OCI-LY1 (cell line): ENCODE measurements around the gene NPLOC4.
A peak's percentile ranks its signal among the peaks of the same experiment; 100 is the strongest.

ENCODE experiments used
- H2AFZ ChIP-seq: fragments of 200-600 bp; sonication (generic), shearing (Covaris generic); 2 replicates; pipeline ENCODE4 v1.6.0; 2014; ENCODE audit warnings: antibody characterized with exemption, mild to moderate bottlenecking, low read length
- H3F3A ChIP-seq: fragments of 200-600 bp; sonication (generic), shearing (Covaris generic); 2 replicates; pipeline ENCODE4 v1.6.0; 2014; ENCODE audit warnings: mild to moderate bottlenecking, antibody characterized with exemption, low read length, moderate library complexity; ENCODE audit not compliant: insufficient read depth
- H3K27ac ChIP-seq: fragments of 200-600 bp; sonication (generic); 2 replicates; pipeline ENCODE4 v1.5.1; 2014; ENCODE audit warnings: low read length, mixed run types, mild to moderate bottlenecking, low read depth; ENCODE audit not compliant: poor library complexity, severe bottlenecking
- H3K27me3 ChIP-seq: fragments of 200-600 bp; sonication (generic); 2 replicates; pipeline ENCODE4 v1.6.0; 2014; ENCODE audit warnings: antibody characterized with exemption, mild to moderate bottlenecking, low read length, moderate library complexity; ENCODE audit not compliant: insufficient read depth
- H3K36me3 ChIP-seq: fragments of 200-600 bp; sonication (generic); 2 replicates; pipeline ENCODE4 v1.6.1; 2014; ENCODE audit warnings: mild to moderate bottlenecking, antibody characterized with exemption, low read length, moderate library complexity, mixed read lengths; ENCODE audit not compliant: insufficient read depth
- H3K4me1 ChIP-seq: fragments of 200-600 bp; sonication (generic); 2 replicates; pipeline ENCODE4 v1.5.1; 2014; ENCODE audit warnings: mild to moderate bottlenecking, low read length, moderate library complexity; ENCODE audit not compliant: insufficient read depth, severe bottlenecking
- H3K4me2 ChIP-seq: fragments of 200-600 bp; sonication (generic), shearing (Covaris generic); 2 replicates; pipeline ENCODE4 v1.6.1; 2014; ENCODE audit warnings: low read length
- H3K4me3 ChIP-seq: fragments of 200-600 bp; sonication (generic); 2 replicates; pipeline ENCODE4 v1.5.1; 2014; ENCODE audit warnings: low read length, low read depth, mild to moderate bottlenecking, mixed read lengths; ENCODE audit not compliant: poor library complexity, severe bottlenecking
- H3K79me2 ChIP-seq: fragments of 200-600 bp; shearing (Covaris generic); 2 replicates; pipeline ENCODE4 v1.6.1; 2016; ENCODE audit warnings: mixed run types, low read length, mixed read lengths; ENCODE audit not compliant: insufficient read depth
- H3K9ac ChIP-seq: fragments of 200-600 bp; sonication (generic), shearing (Covaris generic); 2 replicates; pipeline ENCODE4 v1.6.1; 2014; ENCODE audit warnings: mild to moderate bottlenecking, low read length, mixed read lengths
- H3K9me2 ChIP-seq: fragments of 200-600 bp; sonication (generic), shearing (Covaris generic); 2 replicates; pipeline ENCODE4 v1.6.1; 2014; ENCODE audit warnings: low read depth, mild to moderate bottlenecking, low read length, mixed read lengths
- H3K9me3 ChIP-seq: fragments of 200-600 bp; shearing (Covaris generic); 2 replicates; pipeline ENCODE4 v1.6.1; 2014; ENCODE audit warnings: low read length, mixed read lengths
- H4K20me1 ChIP-seq: fragments of 200-600 bp; sonication (generic), shearing (Covaris generic); 2 replicates; pipeline ENCODE4 v1.6.0; 2016; ENCODE audit warnings: mild to moderate bottlenecking, low read length; ENCODE audit not compliant: insufficient read depth
- CTCF ChIP-seq: fragments of 200-600 bp; sonication (generic), shearing (Covaris generic); IDR thresholded peaks from 2 replicates; pipeline ENCODE4 v1.5.1; 2017; ENCODE audit warnings: mild to moderate bottlenecking, antibody characterized with exemption, low read length, moderate library complexity, mixed read lengths
- EZH2 ChIP-seq: fragments of 200-600 bp; sonication (generic), shearing (Covaris generic); IDR thresholded peaks from 2 replicates; pipeline ENCODE4 v1.8.0; 2017; ENCODE audit warnings: borderline replicate concordance, mixed run types, mild to moderate bottlenecking, antibody characterized with exemption, low read length, moderate library complexity, mixed read lengths

NPLOC4 gene

GRCh38 chr17:81566461-81567126, 70.3 kb downstream of the NPLOC4 start:
- H3K79me2 ChIP-seq: no peaks in the 10 kb centered on the region
- no peaks in the 10 kb centered on the region for H3F3A ChIP-seq
- no peaks in the 10 kb centered on the region for H3K9me3 ChIP-seq
- H4K20me1 ChIP-seq: no peaks in the 10 kb centered on the region
- no peaks in the 10 kb centered on the region for H3K9me2 ChIP-seq
- H3K27ac ChIP-seq: peak overlapping the region; percentile 33
- TF ChIP-seq CTCF (no peak), EZH2 (no peak)
- H2AFZ ChIP-seq: no peak overlapping the region
- no peaks in the 10 kb centered on the region for H3K27me3 ChIP-seq
- H3K9ac ChIP-seq: no peak overlapping the region
- no peaks in the 10 kb centered on the region for H3K4me1 ChIP-seq
- H3K4me2 ChIP-seq: no peak overlapping the region
- peaks cover 97% of the 10 kb centered on the region for H3K36me3 ChIP-seq
- H3K4me3 ChIP-seq: no peak overlapping the region

- Histone ChIP-seq H3K4me1 (no peaks in the 10 kb centered on the region), H3K27me3 (no peaks in the 10 kb centered on the region), H3K36me3 (peaks cover 97% of the 10 kb centered on the region), H3K9me2 (no peaks in the 10 kb centered on the region), H3K9me3 (no peaks in the 10 kb centered on the region), H3K9ac (no peak overlapping the region), H3K4me3 (no peak overlapping the region), H3K79me2 (no peaks in the 10 kb centered on the region), H3F3A (no peaks in the 10 kb centered on the region), H3K4me2 (no peak overlapping the region), H2AFZ (no peak overlapping the region), H3K27ac (no peak overlapping the region), H4K20me1 (no peaks in the 10 kb centered on the region)
- TF ChIP-seq EZH2 (no peak), CTCF (no peak)
Observed at GRCh38 chr17:81565231-81565630, 71.7 kb downstream of the NPLOC4 start.

- no peaks in the 10 kb centered on the region for H3K9me2 ChIP-seq
- no peaks in the 10 kb centered on the region for H4K20me1 ChIP-seq
- H3K27me3 ChIP-seq: no peaks in the 10 kb centered on the region
- TF ChIP-seq CTCF: no peak
- no peak for TF ChIP-seq EZH2
- no peak overlapping the region for H2AFZ ChIP-seq
- H3K27ac ChIP-seq: no peak overlapping the region
- H3K36me3 ChIP-seq: peaks cover 96% of the 10 kb centered on the region
- no peaks in the 10 kb centered on the region for H3F3A ChIP-seq
- no peak overlapping the region for H3K9ac ChIP-seq
- H3K9me3 ChIP-seq: no peaks in the 10 kb centered on the region
- no peaks in the 10 kb centered on the region for H3K4me1 ChIP-seq
- H3K4me3 ChIP-seq: no peak overlapping the region
- H3K79me2 ChIP-seq: no peaks in the 10 kb centered on the region
- H3K4me2 ChIP-seq: no peak overlapping the region
Observed at GRCh38 chr17:81564778-81565177, 72.1 kb downstream of the NPLOC4 start.
